Mucosa of descending colon (tissue), 3 donors: Measurements from ENCODE around the gene ACTA2. TPM values are rescaled to one million over a fixed set of nuclear protein-coding genes. Genes with fewer than 3 reads are reported as not detected.
"Not testable (repeated sequence)": the region's sequence is repeated elsewhere in the genome, so short reads cannot be mapped to it uniquely, and the experiment has no call there.

Source experiments
- ATAC-seq: fragments of 200-7000 bp; cut with Tn5 transposase; one replicate; pipeline ENCODE4 v1.9.1; 2020; ENCODE audit warnings: mild to moderate bottlenecking, moderate library complexity
- DNase-seq, 3 donors: peaks; one replicate each; pipeline ENCODE4 v3.0.0-alpha.2; 2020
- H3K36me3 ChIP-seq: fragments of 200-600 bp; one replicate; pipeline ENCODE4 v1.8.0; 2021; ENCODE audit warnings: low read depth, mild to moderate bottlenecking
- H3K4me1 ChIP-seq: fragments of 200-600 bp; one replicate; pipeline ENCODE4 v1.8.0; 2021; ENCODE audit warnings: low read depth, mild to moderate bottlenecking
- H3K4me3 ChIP-seq: fragments of 200-600 bp; one replicate; pipeline ENCODE4 v1.8.0; 2021; ENCODE audit warnings: mild to moderate bottlenecking
- H3K9me3 ChIP-seq: fragments of 200-600 bp; one replicate; pipeline ENCODE4 v1.8.0; 2021; ENCODE audit warnings: mild to moderate bottlenecking
- intact Hi-C, 2 donors: fragments of 100-400 bp; cut with DNase I in 1 of 2; cut with micrococcal nuclease in 1 of 2; formaldehyde crosslinking; loops; one replicate each; pipeline versions ENCODE4 v1.11.0 to v1.11.1; 2022; cut with DNase I, micrococcal nuclease
- total RNA-seq, 3 donors: library from RNA; stranded (reverse); fragmentation: NEBNext Ultra II Directional in 2 of 3; extraction: Animal tissue kit (Norgen Biotek cat#: 25700) in 2 of 3; gene quantifications; one replicate each; pipeline versions ENCODE4 v1.2.1 to v1.2.4, GENCODE V29; 2021 to 2023
- TF ChIP-seq, protein P1 (sequence below): fragments of 200-600 bp; IDR thresholded peaks from one replicate; pipeline ENCODE4 v1.8.0; 2022; ENCODE audit warnings: antibody characterized with exemption, mild to moderate bottlenecking
- donor health status: DM: no; HTN: no; CAD: no; lungs with moderate emphysema.
- donor health status: DM: no; HTN: no; CAD: no.
- donor health status: DM: no; HTN: yes; CAD: no.

The ACTA2 gene
- total RNA-seq, 3 donors from 2014 or later, result 80.6 to 920 (median 253) TPM

DNA sequence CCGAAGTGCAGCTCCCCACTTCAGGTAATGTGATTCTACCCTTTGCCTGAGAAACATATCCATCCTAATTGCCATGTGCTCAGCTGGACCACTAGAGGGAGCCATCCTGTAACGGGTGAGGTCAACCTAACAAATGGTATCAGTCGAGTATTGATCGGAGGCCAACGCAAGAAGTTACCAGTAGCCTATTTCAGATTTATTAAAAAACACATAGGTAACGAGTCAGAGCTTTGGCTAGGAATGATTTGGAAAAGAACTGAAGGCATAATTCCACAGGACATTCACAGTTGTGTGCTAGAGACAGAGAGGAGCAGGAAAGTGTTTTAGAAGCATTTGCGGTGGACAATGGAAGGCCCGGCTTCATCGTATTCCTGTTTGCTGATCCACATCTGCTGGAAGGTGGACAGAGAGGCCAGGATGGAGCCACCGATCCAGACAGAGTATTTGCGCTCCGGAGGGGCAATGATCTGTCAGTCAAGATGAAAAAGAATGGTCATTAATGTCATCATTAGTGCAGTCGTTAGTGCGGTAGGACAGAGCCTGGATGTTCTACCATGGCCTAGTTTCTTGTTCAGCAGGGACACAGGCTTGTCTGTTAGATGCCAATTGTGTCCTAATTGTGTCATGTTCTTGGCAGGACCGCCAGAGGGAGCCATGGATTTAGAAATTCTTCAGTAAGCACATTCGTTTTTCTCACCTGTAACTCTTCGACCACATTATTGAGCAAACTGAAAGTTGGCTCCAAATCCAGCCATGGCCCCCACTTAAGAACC, 17.5 kb downstream of the ACTA2 start:
- H3K4me3 ChIP-seq, result no peak overlapping the region
- no peaks in the 10 kb centered on the region for H3K9me3 ChIP-seq
- no peaks in the 10 kb centered on the region for H3K36me3 ChIP-seq
- peak; percentile 87 for ATAC-seq
- peaks cover 21% of the 10 kb centered on the region for H3K4me1 ChIP-seq
- intact Hi-C loops, result loop anchor here (2.0 to 5.0 kb wide), 4 partner anchors 40 to 282 kb away; no protein-coding TSS in a partner anchor
- TF ChIP-seq, protein P1, sequence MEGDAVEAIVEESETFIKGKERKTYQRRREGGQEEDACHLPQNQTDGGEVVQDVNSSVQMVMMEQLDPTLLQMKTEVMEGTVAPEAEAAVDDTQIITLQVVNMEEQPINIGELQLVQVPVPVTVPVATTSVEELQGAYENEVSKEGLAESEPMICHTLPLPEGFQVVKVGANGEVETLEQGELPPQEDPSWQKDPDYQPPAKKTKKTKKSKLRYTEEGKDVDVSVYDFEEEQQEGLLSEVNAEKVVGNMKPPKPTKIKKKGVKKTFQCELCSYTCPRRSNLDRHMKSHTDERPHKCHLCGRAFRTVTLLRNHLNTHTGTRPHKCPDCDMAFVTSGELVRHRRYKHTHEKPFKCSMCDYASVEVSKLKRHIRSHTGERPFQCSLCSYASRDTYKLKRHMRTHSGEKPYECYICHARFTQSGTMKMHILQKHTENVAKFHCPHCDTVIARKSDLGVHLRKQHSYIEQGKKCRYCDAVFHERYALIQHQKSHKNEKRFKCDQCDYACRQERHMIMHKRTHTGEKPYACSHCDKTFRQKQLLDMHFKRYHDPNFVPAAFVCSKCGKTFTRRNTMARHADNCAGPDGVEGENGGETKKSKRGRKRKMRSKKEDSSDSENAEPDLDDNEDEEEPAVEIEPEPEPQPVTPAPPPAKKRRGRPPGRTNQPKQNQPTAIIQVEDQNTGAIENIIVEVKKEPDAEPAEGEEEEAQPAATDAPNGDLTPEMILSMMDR, result peak; percentile 76
- DNase-seq, result peak; percentile 56 to 78 (median 62)

DNA sequence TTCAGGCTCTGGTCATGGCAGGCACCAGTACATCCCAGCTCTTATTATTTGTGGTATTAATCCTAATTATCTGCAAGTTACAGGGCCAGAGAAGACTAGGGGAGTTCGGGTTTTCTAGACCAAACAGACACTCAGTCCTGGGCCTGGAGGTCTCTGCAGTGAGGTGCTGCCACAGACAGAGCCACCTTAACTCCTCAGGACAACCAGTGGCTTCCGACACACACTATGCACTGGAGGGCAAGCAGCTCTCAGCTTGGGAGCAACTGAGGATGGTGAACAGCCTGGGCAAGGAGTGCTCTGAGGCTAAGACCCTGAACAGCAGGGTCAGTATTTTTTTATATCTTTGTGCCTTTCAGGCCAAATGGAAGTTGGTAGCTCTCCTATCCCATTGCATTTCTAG, 19.0 kb downstream of the ACTA2 start:
- TF ChIP-seq, protein P1, result no peak
- Histone ChIP-seq H3K4me1 (peaks cover 21% of the 10 kb centered on the region), H3K9me3 (no peaks in the 10 kb centered on the region), H3K36me3 (no peaks in the 10 kb centered on the region), H3K4me3 (no peak overlapping the region)
- no peak for DNase-seq
- no peak for ATAC-seq
- intact Hi-C loops, result loop anchor here (2.0 to 5.0 kb wide), 2 partner anchors 96 to 99 kb away; no protein-coding TSS in a partner anchor

- Histone ChIP-seq H3K36me3 (no peaks in the 10 kb centered on the region), H3K9me3 (no peaks in the 10 kb centered on the region), H3K4me3 (no peak overlapping the region), H3K4me1 (peaks cover 21% of the 10 kb centered on the region)
- TF ChIP-seq, protein P1, result peak; percentile 56
- ATAC-seq, result peak; percentile 84
- peak in 2 of 3 donors; percentile 29 to 62 for DNase-seq
- intact Hi-C loops, result loop anchor here (2.0 to 5.0 kb wide), 2 partner anchors 95 to 98 kb away; no protein-coding TSS in a partner anchor
Observed at GRCh38 chr10:88932539-88933256, 19.9 kb downstream of the ACTA2 start.

GRCh38 chr10:88932029-88932428, 20.5 kb downstream of the ACTA2 start:
- intact Hi-C loops, result loop anchor here (2.0 to 5.0 kb wide), 2 partner anchors 95 to 97 kb away; no protein-coding TSS in a partner anchor
- H3K36me3 ChIP-seq, H3K9me3 ChIP-seq, DNase-seq, ATAC-seq, H3K4me3 ChIP-seq: not testable (repeated sequence)
- peaks cover 21% of the 10 kb centered on the region for H3K4me1 ChIP-seq

DNA sequence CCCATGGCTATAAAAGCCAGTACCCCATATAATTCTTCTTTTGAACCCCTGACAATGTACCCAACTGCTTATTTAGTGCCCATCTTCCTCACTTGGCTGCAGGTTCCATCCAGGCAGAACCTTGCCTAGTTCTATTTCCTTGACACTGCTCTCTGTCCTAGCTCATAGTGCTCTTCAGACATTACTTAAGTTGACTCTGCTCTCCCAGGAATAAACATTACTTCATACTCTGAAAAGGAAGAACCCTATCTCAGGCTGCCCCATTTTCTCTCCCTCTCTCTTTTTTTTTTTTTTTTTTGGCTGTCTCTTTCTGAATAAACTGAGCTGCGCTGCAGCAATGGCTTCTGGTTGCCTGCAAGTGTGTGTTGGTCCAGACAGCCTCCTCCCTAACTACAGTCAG, 21.0 kb downstream of the ACTA2 start:
- no peak for DNase-seq
- no peaks in the 10 kb centered on the region for H3K9me3 ChIP-seq
- intact Hi-C loops, result loop anchor here in 1 of 2 donors (5.0 kb wide), 1 partner anchor 94 kb away; no protein-coding TSS in a partner anchor
- H3K4me1 ChIP-seq, result peaks cover 21% of the 10 kb centered on the region
- no peaks in the 10 kb centered on the region for H3K36me3 ChIP-seq
- H3K4me3 ChIP-seq, result no peak overlapping the region
- no peak for ATAC-seq
- TF ChIP-seq, protein P1, result no peak

GRCh38 chr10:88928254-88928653, 24.3 kb downstream of the ACTA2 start:
- TF ChIP-seq, protein P1, result no peak
- ATAC-seq, result no peak
- Histone ChIP-seq H3K9me3 (no peaks in the 10 kb centered on the region), H3K4me3 (no peak overlapping the region), H3K4me1 (peaks cover 10% of the 10 kb centered on the region), H3K36me3 (no peaks in the 10 kb centered on the region)
- intact Hi-C loops, result no loop called here
- no peak for DNase-seq
